ENCODE results near the gene B3GLCT.

GRCh38 chr13:31372454-31372853 lies 172.7 kb downstream of the B3GLCT start:
- TF ChIP-seq POLR2A (IDR thresholded peaks at IDR 0.05) (no peak), CTCF (IDR thresholded peaks at IDR 0.05) (no peak)
